HL-60 (cell line): ENCODE data around the gene HOATZ.

Experiments used
- DNase-seq, 2 experiments: peaks; one replicate each; pipeline ENCODE4 v3.0.0-alpha.2; 2010 to 2020; ENCODE audit warnings: low read depth in 1 of 2, low spot score in 1 of 2
- H3K27ac ChIP-seq: fragments of 250-450 bp; sonication (Bioruptor Pico); replicated peaks from 2 replicates; pipeline ENCODE4 v1.5.1; 2020; ENCODE audit warnings: mild to moderate bottlenecking, moderate library complexity
- H3K27me3 ChIP-seq: fragments of 250-450 bp; sonication (Bioruptor Pico); 2 replicates; pipeline ENCODE4 v1.5.1; 2021; ENCODE audit warnings: mild to moderate bottlenecking, moderate library complexity; ENCODE audit not compliant: insufficient read depth, poor library complexity, severe bottlenecking
- H3K4me3 ChIP-seq: replicated peaks from 2 replicates; pipeline ENCODE4 v1.5.1; 2011; ENCODE audit warnings: mild to moderate bottlenecking, control low read depth, low read length; ENCODE audit not compliant: insufficient read depth
- CTCF ChIP-seq: IDR thresholded peaks from one replicate; pipeline ENCODE4 v1.5.1; 2011; ENCODE audit warnings: low read length, control low read depth, inconsistent platforms; ENCODE audit not compliant: insufficient read depth
- GABPA ChIP-seq: IDR thresholded peaks from 2 replicates; pipeline ENCODE4 v1.6.1; 2012; ENCODE audit warnings: low read depth
- POLR2AphosphoS5 ChIP-seq: IDR thresholded peaks from 2 replicates; pipeline ENCODE4 v1.6.1; 2012; ENCODE audit warnings: low read depth
- SPI1 ChIP-seq: IDR thresholded peaks from 2 replicates; pipeline ENCODE4 v1.6.1; 2012; ENCODE audit warnings: low read depth, mild to moderate bottlenecking, borderline replicate concordance
- TF ChIP-seq, protein P1 (sequence below): IDR thresholded peaks from 2 replicates; pipeline ENCODE4 v1.6.1; 2012; ENCODE audit warnings: low read depth; ENCODE audit not compliant: insufficient replicate concordance

The HOATZ gene

DNA sequence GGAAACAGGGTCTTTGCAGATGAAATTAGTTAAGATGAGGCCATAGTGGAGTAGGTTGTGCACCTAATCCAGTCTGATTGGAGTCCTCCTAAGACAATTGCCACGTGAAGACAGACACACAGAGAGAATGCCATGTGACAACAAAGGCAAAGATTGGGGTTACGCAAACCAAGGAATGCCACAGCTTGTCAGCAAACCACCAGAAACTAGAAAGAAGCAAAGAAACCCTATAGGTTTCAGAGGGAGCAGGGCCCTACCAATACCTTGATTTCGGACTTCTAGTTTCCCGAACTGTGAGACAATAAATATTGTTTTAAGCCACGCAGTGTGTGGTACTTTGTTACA is 17.8 kb downstream of the HOATZ start:
- TF ChIP-seq, protein P1, sequence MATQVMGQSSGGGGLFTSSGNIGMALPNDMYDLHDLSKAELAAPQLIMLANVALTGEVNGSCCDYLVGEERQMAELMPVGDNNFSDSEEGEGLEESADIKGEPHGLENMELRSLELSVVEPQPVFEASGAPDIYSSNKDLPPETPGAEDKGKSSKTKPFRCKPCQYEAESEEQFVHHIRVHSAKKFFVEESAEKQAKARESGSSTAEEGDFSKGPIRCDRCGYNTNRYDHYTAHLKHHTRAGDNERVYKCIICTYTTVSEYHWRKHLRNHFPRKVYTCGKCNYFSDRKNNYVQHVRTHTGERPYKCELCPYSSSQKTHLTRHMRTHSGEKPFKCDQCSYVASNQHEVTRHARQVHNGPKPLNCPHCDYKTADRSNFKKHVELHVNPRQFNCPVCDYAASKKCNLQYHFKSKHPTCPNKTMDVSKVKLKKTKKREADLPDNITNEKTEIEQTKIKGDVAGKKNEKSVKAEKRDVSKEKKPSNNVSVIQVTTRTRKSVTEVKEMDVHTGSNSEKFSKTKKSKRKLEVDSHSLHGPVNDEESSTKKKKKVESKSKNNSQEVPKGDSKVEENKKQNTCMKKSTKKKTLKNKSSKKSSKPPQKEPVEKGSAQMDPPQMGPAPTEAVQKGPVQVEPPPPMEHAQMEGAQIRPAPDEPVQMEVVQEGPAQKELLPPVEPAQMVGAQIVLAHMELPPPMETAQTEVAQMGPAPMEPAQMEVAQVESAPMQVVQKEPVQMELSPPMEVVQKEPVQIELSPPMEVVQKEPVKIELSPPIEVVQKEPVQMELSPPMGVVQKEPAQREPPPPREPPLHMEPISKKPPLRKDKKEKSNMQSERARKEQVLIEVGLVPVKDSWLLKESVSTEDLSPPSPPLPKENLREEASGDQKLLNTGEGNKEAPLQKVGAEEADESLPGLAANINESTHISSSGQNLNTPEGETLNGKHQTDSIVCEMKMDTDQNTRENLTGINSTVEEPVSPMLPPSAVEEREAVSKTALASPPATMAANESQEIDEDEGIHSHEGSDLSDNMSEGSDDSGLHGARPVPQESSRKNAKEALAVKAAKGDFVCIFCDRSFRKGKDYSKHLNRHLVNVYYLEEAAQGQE = no peak
- no peak for TF ChIP-seq GABPA
- TF ChIP-seq CTCF = no peak
- no peak for TF ChIP-seq POLR2AphosphoS5
- TF ChIP-seq SPI1 = no peak
- Histone ChIP-seq H3K27ac (no peak overlapping the region), H3K4me3 (no peak overlapping the region), H3K27me3 (peaks cover 11% of the 10 kb centered on the region)
- no peak for DNase-seq

DNA sequence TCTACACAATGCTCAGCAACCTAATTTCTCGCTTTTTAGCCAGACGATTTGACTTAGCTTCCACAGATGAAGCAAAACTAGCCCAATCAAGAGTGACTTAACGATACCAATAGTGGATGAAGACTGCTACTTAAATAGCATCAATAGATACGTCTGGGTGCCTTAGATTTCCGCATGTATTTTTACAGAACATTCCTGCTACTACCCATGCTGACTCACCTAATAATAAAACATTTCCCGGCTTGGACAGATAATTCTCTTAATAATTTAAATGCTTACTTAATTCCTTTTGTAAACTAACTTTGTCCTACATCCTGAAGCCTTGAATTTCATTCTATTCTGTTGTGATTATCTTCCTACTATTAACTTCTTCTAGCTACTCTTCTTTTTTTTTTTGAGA is 20.7 kb downstream of the HOATZ start:
- TF ChIP-seq CTCF (no peak), GABPA (no peak), SPI1 (no peak), POLR2AphosphoS5 (no peak)
- TF ChIP-seq, protein P1 = no peak

GRCh38 chr11:111537336-111537860 is 22.8 kb downstream of the HOATZ start:
- TF ChIP-seq CTCF (no peak), POLR2AphosphoS5 (no peak), GABPA (no peak), SPI1 (no peak)
- TF ChIP-seq, protein P1 = no peak
- no peak for DNase-seq
- peaks cover 52% of the 10 kb centered on the region for H3K27me3 ChIP-seq
- no peak overlapping the region for H3K4me3 ChIP-seq
- H3K27ac ChIP-seq = no peak overlapping the region

More for the DNA sequence above, 20.7 kb downstream of the HOATZ start:
- H3K27ac ChIP-seq = no peak overlapping the region
- peaks cover 31% of the 10 kb centered on the region for H3K27me3 ChIP-seq
- H3K4me3 ChIP-seq = no peak overlapping the region
- no peak for DNase-seq
